ENCODE results near the gene ZNF106.

DNA sequence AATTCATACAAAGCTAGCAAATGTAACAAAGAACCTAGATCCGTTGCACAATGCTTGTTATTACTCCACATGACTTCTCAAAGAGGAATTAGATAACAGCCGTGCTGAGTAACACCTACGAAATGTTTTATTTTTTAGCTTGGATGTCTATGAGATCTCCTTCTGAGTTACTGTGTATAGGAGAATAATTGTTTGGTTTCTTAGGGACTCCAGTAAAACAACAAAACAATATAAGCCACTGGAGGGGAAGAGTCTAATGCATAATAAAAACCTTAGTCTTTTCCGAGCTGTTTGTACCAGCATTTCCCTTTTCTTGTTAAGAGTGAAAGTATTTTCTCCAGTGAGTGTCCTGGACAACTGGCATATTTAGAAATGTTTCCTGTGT lies 20.1 kb upstream of the ZNF106 start:
- TF ChIP-seq SUZ12 (IDR thresholded peaks at IDR 0.05) (no peak), ARNT (IDR thresholded peaks at IDR 0.05) (no peak)

All from HEK293T (cell line).